Measurements from ENCODE around the gene PITPNC1. TPM values are rescaled to one million over a fixed set of nuclear protein-coding genes. Genes with fewer than 3 reads are reported as not detected.

PITPNC1 gene
- total RNA-seq, 4 donors from 2014 or later, result 1.9 to 12.4 (median 5.2) TPM

GRCh38 chr17:67343237-67343636 is 33.8 kb upstream of the PITPNC1 start:
- Histone ChIP-seq H3K4me3 (no peak overlapping the region), H3K27me3 (no peaks in the 10 kb centered on the region), H3K4me1 (no peaks in the 10 kb centered on the region), H3K9me3 (no peaks in the 10 kb centered on the region), H3K36me3 (peaks cover 0 to 89% (median 0%) of the 10 kb centered on the region in 3 donors), H3K27ac (no peak overlapping the region)
- no peak for DNase-seq
- TF ChIP-seq POLR2A (IDR thresholded peaks at IDR 0.05), result no peak
- TF ChIP-seq CTCF (IDR thresholded peaks at IDR 0.05), result no peak

GRCh38 chr17:67347826-67348225 is 29.3 kb upstream of the PITPNC1 start:
- Histone ChIP-seq H3K4me3 (no peak overlapping the region), H3K27me3 (no peaks in the 10 kb centered on the region), H3K9me3 (no peaks in the 10 kb centered on the region), H3K36me3 (peaks cover 0 to 97% (median 3%) of the 10 kb centered on the region in 3 donors), H3K27ac (no peak overlapping the region), H3K4me1 (no peaks in the 10 kb centered on the region)
- DNase-seq, result no peak
- TF ChIP-seq CTCF (IDR thresholded peaks at IDR 0.05) (no peak), POLR2A (IDR thresholded peaks at IDR 0.05) (no peak)

- DNase-seq, result no peak
- no peaks in the 10 kb centered on the region for H3K4me1 ChIP-seq
- H3K27me3 ChIP-seq, result no peaks in the 10 kb centered on the region
- peaks cover 0 to 97% (median 3%) of the 10 kb centered on the region in 3 donors for H3K36me3 ChIP-seq
- TF ChIP-seq POLR2A (IDR thresholded peaks at IDR 0.05) (no peak), CTCF (IDR thresholded peaks at IDR 0.05) (no peak)
- H3K9me3 ChIP-seq, result no peaks in the 10 kb centered on the region
- no peak overlapping the region for H3K4me3 ChIP-seq
- no peak overlapping the region for H3K27ac ChIP-seq
These were observed 27.7 kb upstream of the PITPNC1 start for GRCh38 chr17:67349420-67349819.

DNA sequence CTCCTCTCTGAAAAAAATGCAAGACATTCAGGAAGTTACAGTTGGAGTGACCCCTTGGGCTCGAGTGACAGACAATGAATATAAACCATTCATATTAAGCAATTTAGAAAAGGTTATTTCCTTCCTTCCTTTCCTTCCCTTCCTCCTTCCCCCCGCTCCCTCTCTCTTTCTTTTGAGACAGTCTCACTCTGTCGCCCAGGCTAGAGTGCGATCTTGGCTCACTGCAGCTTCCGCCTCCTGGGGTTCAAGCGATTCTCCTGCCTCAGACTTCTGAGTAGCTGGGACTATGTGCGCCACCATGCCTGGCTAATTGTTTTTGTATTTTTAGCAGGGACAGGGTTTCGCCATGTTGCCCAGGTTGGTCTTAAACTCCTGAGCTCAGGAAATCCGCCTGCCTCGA is 23.9 kb upstream of the PITPNC1 start:
- H3K9me3 ChIP-seq, result no peaks in the 10 kb centered on the region
- no peaks in the 10 kb centered on the region for H3K4me1 ChIP-seq
- DNase-seq, result no peak
- H3K27ac ChIP-seq, result no peak overlapping the region
- no peak for TF ChIP-seq POLR2A (IDR thresholded peaks at IDR 0.05)
- no peak for TF ChIP-seq CTCF (IDR thresholded peaks at IDR 0.05)
- H3K27me3 ChIP-seq, result no peaks in the 10 kb centered on the region
- no peak overlapping the region for H3K4me3 ChIP-seq
- H3K36me3 ChIP-seq, result peaks cover 0 to 96% (median 3%) of the 10 kb centered on the region in 3 donors

DNA sequence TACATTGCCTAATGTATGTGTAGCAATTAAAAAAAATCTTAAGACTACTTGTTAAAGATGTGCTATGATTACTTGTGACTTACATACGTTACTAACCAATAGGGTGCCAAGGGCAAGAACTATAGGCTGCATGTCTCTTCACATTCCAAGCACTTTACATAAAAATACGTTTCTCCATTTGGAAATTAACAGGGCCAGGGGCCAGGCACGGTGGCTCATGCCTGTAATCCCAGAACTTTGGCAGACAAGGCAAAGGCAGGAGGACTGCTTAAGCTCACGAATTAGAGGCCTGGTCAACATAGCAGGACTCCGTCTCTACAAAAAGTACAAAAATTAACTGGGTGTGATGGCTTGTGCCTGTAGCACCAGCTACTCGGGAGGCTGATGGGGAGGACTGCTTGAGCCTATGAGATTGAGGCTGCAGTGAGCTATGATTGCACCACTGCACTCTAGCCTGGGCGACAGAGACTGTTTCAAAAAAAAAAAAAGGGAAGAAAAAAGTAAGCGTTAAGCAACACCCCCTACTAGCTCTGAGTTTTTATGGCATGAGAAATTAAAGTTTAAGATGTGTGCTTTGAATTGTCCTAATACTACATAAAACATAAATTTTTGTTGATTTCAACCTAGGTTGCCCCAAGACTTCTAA is 23.0 kb upstream of the PITPNC1 start:
- Histone ChIP-seq H3K4me3 (no peak overlapping the region), H3K27me3 (no peaks in the 10 kb centered on the region), H3K4me1 (no peaks in the 10 kb centered on the region), H3K36me3 (peaks cover 0 to 88% (median 0%) of the 10 kb centered on the region in 3 donors), H3K9me3 (no peaks in the 10 kb centered on the region), H3K27ac (no peak overlapping the region)
- no peak for DNase-seq
- TF ChIP-seq POLR2A (IDR thresholded peaks at IDR 0.05), result no peak
- TF ChIP-seq CTCF (IDR thresholded peaks at IDR 0.05), result no peak

Data from Peyer's patch (tissue), 4 donors.